ENCODE measurements around the gene CINP.

- TF ChIP-seq POLR2AphosphoS5 (IDR thresholded peaks at IDR 0.05; ENCODE audit: low read depth, low read length) (no peak), CTCF (IDR thresholded peaks at IDR 0.05; ENCODE audit: control extremely low read depth in 1 of 3, insufficient read depth in 1 of 3, low read depth in 1 of 3, low read length in 3 of 3) (peak; percentile 6 to 16 (median 15); a peak in 3 of 4 replicates), MAX (IDR thresholded peaks at IDR 0.05) (peak; percentile 41; the same call in 1 of the 2 replicates), POLR2A (IDR thresholded peaks at IDR 0.05; ENCODE audit: control extremely low read depth in 1 of 2, low read depth in 2 of 2, low read length in 2 of 2) (peak in 1 of 2 experiments; percentile 53; a peak in 2 of 3 replicates), SP4 (IDR thresholded peaks at IDR 0.05; ENCODE audit: low read length) (no peak; the same call in 1 of the 2 replicates)
Observed at GRCh38 chr14:102316743-102317563, 45.7 kb downstream of the CINP start.
